Spleen (tissue), 11 donors: ENCODE data around the gene PYROXD2. TPM values are rescaled to one million over a fixed set of nuclear protein-coding genes. Genes with fewer than 3 reads are reported as not detected.

ENCODE experiments used
- DNase-seq: peaks from one replicate; pipeline ENCODE4 v3.0.0-alpha.2; 2020
- H3K27ac ChIP-seq, 8 donors: fragments of 200-600 bp; sonication (generic) in 7 of 8; 1 replicate in 4 of 8; 2 replicates in 4 of 8; pipeline versions ENCODE4 v1.5.0 to v1.8.0; 2016 to 2021; ENCODE audit warnings: inconsistent platforms in 4 of 8, mild to moderate bottlenecking in 4 of 8, moderate library complexity in 1 of 8
- H3K27me3 ChIP-seq, 7 donors: fragments of 200-600 bp; sonication (generic) in 6 of 7; replicated peaks in 1 of 7; 1 replicate in 4 of 7; 2 replicates in 3 of 7; pipeline versions ENCODE4 v1.5.0 to v1.8.0; 2016 to 2021; ENCODE audit warnings: inconsistent platforms in 3 of 7, mild to moderate bottlenecking in 1 of 7
- H3K36me3 ChIP-seq, 6 donors: fragments of 200-600 bp; sonication (generic) in 5 of 6; 1 replicate in 4 of 6; 2 replicates in 2 of 6; pipeline versions ENCODE4 v1.5.0 to v1.8.0; 2016 to 2021; ENCODE audit warnings: inconsistent platforms in 2 of 6
- H3K4me1 ChIP-seq, 6 donors: fragments of 200-600 bp; sonication (generic) in 5 of 6; 1 replicate in 3 of 6; 2 replicates in 3 of 6; pipeline versions ENCODE4 v1.5.0 to v1.8.0; 2016 to 2021; ENCODE audit warnings: inconsistent platforms in 3 of 6
- H3K4me3 ChIP-seq, 8 donors: fragments of 200-600 bp; sonication (generic) in 7 of 8; 1 replicate in 4 of 8; 2 replicates in 4 of 8; pipeline versions ENCODE4 v1.5.0 to v1.8.0; 2016 to 2021; ENCODE audit warnings: inconsistent platforms in 4 of 8, mild to moderate bottlenecking in 4 of 8, moderate library complexity in 2 of 8
- H3K9me3 ChIP-seq, 8 donors: fragments of 200-600 bp; sonication (generic) in 7 of 8; 1 replicate in 4 of 8; 2 replicates in 4 of 8; pipeline versions ENCODE4 v1.5.0 to v1.8.0; 2016 to 2021; ENCODE audit warnings: inconsistent platforms in 4 of 8
- CTCF ChIP-seq, 11 experiments: fragments of 200-600 bp in 7 of 11; fragments of 450-650 bp in 4 of 11; sonication (generic) in 4 of 11; IDR thresholded peaks in 8 of 11; conservative IDR thresholded peaks in 3 of 11; 1 replicate in 7 of 11; 2 replicates in 4 of 11; pipeline versions ENCODE4 v1.4.0 to v1.8.0; 2016 to 2021; ENCODE audit warnings: antibody characterized with exemption in 11 of 11, inconsistent platforms in 4 of 11, mild to moderate bottlenecking in 1 of 11
- POLR2A ChIP-seq, 3 donors: fragments of 450-650 bp; IDR thresholded peaks; one replicate each; pipeline ENCODE4 v1.5.1; 2017; ENCODE audit warnings: antibody characterized with exemption in 3 of 3, mild to moderate bottlenecking in 1 of 3
- POLR2AphosphoS5 ChIP-seq, 3 donors: sonication (generic); formaldehyde crosslinking; IDR thresholded peaks; one replicate each; pipeline ENCODE4 v1.5.1; 2017; ENCODE audit warnings: antibody characterized with exemption in 3 of 3
- WGBS, 5 donors: extraction: QIAGEN DNeasy Blood & Tissue Kit in 3 of 5; methylation state at CpG; one replicate each; pipeline versions ENCODE4 v1.1.5 to v1.1.7; 2013 to 2018; 5-methylcytosine and 5-hydroxymethylcytosine counted together
- intact Hi-C: fragments of 100-400 bp; cut with DNase I; formaldehyde crosslinking; loops from one replicate; pipeline ENCODE4 v1.15.0; 2023; ENCODE audit warnings: low total_unique reads
- microRNA-seq, 3 donors: library from miRNA; unstranded; fragments of <30 nt; microRNA quantifications; one replicate each; pipeline versions ENCODE4 to v1.1.0, GENCODE V29; 2019 to 2020
- polyA plus RNA-seq, 3 donors: library from polyadenylated mRNA; stranded (reverse); fragments of 200-250 nt; gene quantifications; one replicate each; pipeline ENCODE4 v1.2.1, GENCODE V29; 2013
- small RNA-seq, 4 donors: library from RNA; depleted of rRNA; stranded (forward); fragments of <200 nt; gene quantifications; one replicate each; pipeline ENCODE3, GENCODE V24; 2016
- total RNA-seq, 7 donors: library from RNA; depleted of rRNA in 3 of 7; stranded (reverse); fragments of >200 nt in 3 of 7; fragmentation: NEBNext Ultra II Directional in 4 of 7; extraction: Animal tissue kit (Norgen Biotek cat#: 25700) in 4 of 7; gene quantifications; one replicate each; pipeline versions ENCODE4 v1.1.0 to v1.2.1, GENCODE V29; 2016 to 2021
- donor health status: healthy with polysubstance abuse.
- donor health status: DM: no; HTN: no; CAD: no; lungs with moderate emphysema.
- donor health status: DM: no; HTN: no; CAD: no.
- donor health status: Bipolar disorder and iron deficiency.
- donor health status: healthy.
- donor health status: DM: no; HTN: no; CAD: no.
- donor health status: DM: yes; HTN: yes; CAD: no.

PYROXD2 gene
- total and polyA plus RNA-seq, 10 donors: 4.7 to 26.0 (median 11.6) TPM

DNA sequence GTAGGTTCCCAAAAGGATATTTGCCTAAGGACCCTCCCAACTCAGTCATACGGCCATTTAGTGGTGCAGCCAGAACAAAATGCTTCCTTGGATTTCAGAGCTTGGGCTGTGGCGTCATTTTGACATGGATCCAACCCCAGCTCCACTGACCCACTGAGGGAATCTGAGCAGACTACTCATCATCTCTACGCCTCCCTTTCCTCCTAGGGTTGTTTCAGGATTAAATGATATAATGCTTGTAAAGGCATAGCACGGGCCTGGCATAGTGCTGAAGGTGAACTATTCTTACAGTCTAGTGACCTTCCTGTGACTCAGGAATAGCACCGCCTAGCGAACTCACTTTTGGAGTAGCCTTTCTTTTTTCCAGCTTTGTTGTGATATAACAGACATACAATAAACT lies 76.7 kb downstream of the PYROXD2 start:
- Histone ChIP-seq H3K9me3 (no peaks in the 10 kb centered on the region), H3K36me3 (no peaks in the 10 kb centered on the region), H3K4me1 (peaks cover 0 to 26% (median 11%) of the 10 kb centered on the region in 6 donors), H3K27ac (no peak overlapping the region), H3K4me3 (no peak overlapping the region), H3K27me3 (peaks cover 0 to 62% (median 0%) of the 10 kb centered on the region in 7 donors)
- WGBS, 5 donors: 84 to 91% (median 86%) methylated on average over 6 of the region's 6 CpGs
- DNase-seq: no peak
- TF ChIP-seq POLR2AphosphoS5 (IDR thresholded peaks at IDR 0.05) (no peak), POLR2A (IDR thresholded peaks at IDR 0.05) (no peak), CTCF (IDR thresholded peaks at IDR 0.05 in 8 of 11, conservative IDR thresholded peaks at IDR 0.05 in 3 of 11) (no peak)
- intact Hi-C loops: no loop called here

DNA sequence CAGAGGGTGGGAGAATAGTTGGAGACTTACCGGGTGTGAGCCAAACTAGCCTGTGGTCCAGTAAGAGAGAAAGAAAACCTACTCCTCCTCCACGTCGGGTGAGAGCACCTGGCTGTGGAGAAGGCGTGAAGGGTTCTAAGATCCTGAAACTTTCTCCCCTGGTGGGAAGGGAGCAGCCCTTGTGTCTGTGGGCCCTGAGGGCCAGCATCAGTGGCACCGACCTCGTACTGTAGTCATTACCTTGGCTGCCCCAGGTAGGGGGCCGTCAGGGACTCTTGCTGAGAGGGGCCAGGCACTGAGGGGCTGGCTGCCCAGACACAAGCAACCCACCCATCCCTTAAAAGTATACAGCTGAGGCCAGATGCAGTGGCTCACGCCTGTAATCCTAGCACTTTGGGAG lies 77.5 kb downstream of the PYROXD2 start:
- Histone ChIP-seq H3K27ac (no peak overlapping the region), H3K4me3 (no peak overlapping the region), H3K36me3 (no peaks in the 10 kb centered on the region), H3K9me3 (no peaks in the 10 kb centered on the region), H3K4me1 (peaks cover 0 to 26% (median 11%) of the 10 kb centered on the region in 6 donors), H3K27me3 (peaks cover 0 to 54% (median 0%) of the 10 kb centered on the region in 7 donors)
- intact Hi-C loops: no loop called here
- WGBS, 5 donors: 86 to 92% (median 88%) methylated on average over 8 of the region's 8 CpGs
- no peak for DNase-seq
- TF ChIP-seq POLR2AphosphoS5 (IDR thresholded peaks at IDR 0.05) (no peak), POLR2A (IDR thresholded peaks at IDR 0.05) (no peak), CTCF (IDR thresholded peaks at IDR 0.05 in 8 of 11, conservative IDR thresholded peaks at IDR 0.05 in 3 of 11) (no peak)

Small RNA genes within 50 kb of the gene (microRNA-seq; reads per million reads assigned to microRNA genes)
- gene MIR1287 (54.6 to 69.5 (median 54.7) reads per million in 3 donors), gene MIR4685 (4.0 to 8.8 (median 8.0) reads per million in 3 donors)

Small RNA genes within 50 kb of the gene (small RNA-seq; reads per million reads assigned to genes)
- 0 to 0.30 (median 0.16) reads per million in 4 donors for gene MIR4685

Other genes with a start within 250 kb of the PYROXD2 start
- 1 to 10 TPM; 1.6 to 6.1 (median 2.5) TPM for gene LOXL4, start 147.0 kb downstream of the PYROXD2 start, total RNA-seq
- under 1 TPM; 0.39 to 0.90 (median 0.44) TPM for gene LOXL4, start 147.0 kb downstream of the PYROXD2 start, polyA plus RNA-seq
- gene HPS1, start 31.8 kb upstream of the PYROXD2 start, total RNA-seq: 100 to 1,000 TPM in 2 of 7 donors, 10 to 100 TPM in 5; 80.2 to 132 (median 94.2) TPM
- gene HPS1, start 31.8 kb upstream of the PYROXD2 start, polyA plus RNA-seq: 10 to 100 TPM; 49.5 to 67.0 (median 56.4) TPM